ENCODE results near the gene CNTNAP5.

The CNTNAP5 gene

DNA sequence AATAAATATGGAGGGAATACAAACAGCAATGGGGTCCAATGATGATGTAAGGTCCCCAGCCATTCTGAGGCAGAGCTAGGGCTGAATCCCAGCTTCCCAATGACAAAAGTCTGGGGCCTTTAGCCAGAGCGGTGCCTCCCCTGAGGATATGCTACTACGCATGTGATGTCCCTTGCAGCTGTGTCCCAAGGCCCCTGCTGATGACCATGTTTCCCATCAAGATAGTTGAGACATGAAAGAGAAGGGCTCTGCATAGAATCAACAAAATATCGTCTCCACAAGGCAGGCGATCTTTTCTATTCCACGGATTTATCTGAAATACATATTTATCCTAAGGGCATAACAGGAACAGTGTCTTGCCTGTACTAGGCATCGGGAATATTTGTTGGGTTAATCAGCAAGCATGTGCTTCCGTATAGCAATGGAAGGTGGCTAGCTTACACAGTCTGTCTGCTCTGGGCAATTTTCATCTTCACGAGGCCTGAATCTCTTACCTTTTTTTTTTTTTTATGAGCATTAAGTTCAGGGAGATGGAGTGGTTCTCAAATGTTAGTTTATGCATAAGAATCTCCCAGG lies 284.6 kb downstream of the CNTNAP5 start:
- Histone ChIP-seq H3K9me3 (ENCODE audit: control insufficient read depth, low read length) (no peaks in the 10 kb centered on the region), H3K4me3 (ENCODE audit: insufficient read depth, low read depth, low read length, poor library complexity, severe bottlenecking) (no peak overlapping the region), H3K27ac (ENCODE audit: insufficient read depth, low read length, poor library complexity, severe bottlenecking) (no peak overlapping the region), H3K36me3 (ENCODE audit: control insufficient read depth, insufficient read depth, low read length) (no peaks in the 10 kb centered on the region), H3K4me1 (ENCODE audit: control insufficient read depth, insufficient read depth, low read length, poor library complexity, severe bottlenecking) (no peaks in the 10 kb centered on the region), H3K27me3 (replicated peaks; ENCODE audit: control insufficient read depth, insufficient read depth, low read length, poor library complexity, severe bottlenecking) (no peaks in the 10 kb centered on the region)
- no peak for DNase-seq

DNA sequence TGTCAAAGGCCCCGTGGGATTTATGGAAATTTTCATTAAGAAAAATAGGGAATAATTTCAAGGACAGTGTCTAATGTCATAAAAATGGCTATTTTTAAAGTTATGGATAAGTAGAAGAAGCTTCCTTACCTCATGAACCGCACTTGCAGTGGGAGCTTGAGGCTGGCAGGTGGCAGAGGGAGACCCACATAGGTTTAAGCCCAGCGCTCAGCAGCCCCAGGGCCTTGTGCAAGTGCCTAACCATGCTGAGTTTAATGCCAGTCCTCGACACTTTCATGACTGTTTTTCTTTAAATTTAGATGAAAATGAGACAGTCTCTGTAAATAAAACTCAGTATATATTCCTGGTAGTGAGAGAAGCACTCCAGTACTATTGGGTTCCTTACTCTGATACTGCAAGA lies 285.6 kb downstream of the CNTNAP5 start:
- no peak overlapping the region for H3K27ac ChIP-seq (ENCODE audit: insufficient read depth, low read length, poor library complexity, severe bottlenecking)
- no peak for DNase-seq
- no peaks in the 10 kb centered on the region for H3K36me3 ChIP-seq (ENCODE audit: control insufficient read depth, insufficient read depth, low read length)
- no peaks in the 10 kb centered on the region for H3K4me1 ChIP-seq (ENCODE audit: control insufficient read depth, insufficient read depth, low read length, poor library complexity, severe bottlenecking)
- no peaks in the 10 kb centered on the region for H3K9me3 ChIP-seq (ENCODE audit: control insufficient read depth, low read length)
- H3K27me3 ChIP-seq (replicated peaks; ENCODE audit: control insufficient read depth, insufficient read depth, low read length, poor library complexity, severe bottlenecking), result no peaks in the 10 kb centered on the region
- no peak overlapping the region for H3K4me3 ChIP-seq (ENCODE audit: insufficient read depth, low read depth, low read length, poor library complexity, severe bottlenecking)

DNA sequence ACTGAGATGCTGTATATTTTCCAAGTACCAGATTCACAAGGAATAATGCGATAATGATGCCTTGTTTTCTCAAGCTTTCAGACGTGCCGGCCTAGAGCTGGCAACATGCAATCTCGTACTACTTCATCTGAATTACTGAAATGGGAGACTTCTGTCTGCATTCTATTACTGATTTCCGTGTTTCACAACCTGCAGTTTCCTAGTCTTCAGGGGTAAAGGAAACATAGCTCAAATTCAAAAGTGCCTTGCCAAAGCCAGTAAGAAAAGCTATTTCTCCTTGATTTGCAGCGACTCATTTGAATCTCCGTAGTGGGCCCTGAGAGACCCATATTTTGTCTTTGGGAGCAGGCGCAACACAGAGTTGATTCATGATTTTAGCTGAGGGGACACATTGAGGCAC lies 289.0 kb downstream of the CNTNAP5 start:
- no peaks in the 10 kb centered on the region for H3K9me3 ChIP-seq (ENCODE audit: control insufficient read depth, low read length)
- no peaks in the 10 kb centered on the region for H3K27me3 ChIP-seq (replicated peaks; ENCODE audit: control insufficient read depth, insufficient read depth, low read length, poor library complexity, severe bottlenecking)
- no peak for DNase-seq
- no peak overlapping the region for H3K4me3 ChIP-seq (ENCODE audit: insufficient read depth, low read depth, low read length, poor library complexity, severe bottlenecking)
- H3K4me1 ChIP-seq (ENCODE audit: control insufficient read depth, insufficient read depth, low read length, poor library complexity, severe bottlenecking), result no peaks in the 10 kb centered on the region
- no peak overlapping the region for H3K27ac ChIP-seq (ENCODE audit: insufficient read depth, low read length, poor library complexity, severe bottlenecking)
- H3K36me3 ChIP-seq (ENCODE audit: control insufficient read depth, insufficient read depth, low read length), result no peaks in the 10 kb centered on the region

DNA sequence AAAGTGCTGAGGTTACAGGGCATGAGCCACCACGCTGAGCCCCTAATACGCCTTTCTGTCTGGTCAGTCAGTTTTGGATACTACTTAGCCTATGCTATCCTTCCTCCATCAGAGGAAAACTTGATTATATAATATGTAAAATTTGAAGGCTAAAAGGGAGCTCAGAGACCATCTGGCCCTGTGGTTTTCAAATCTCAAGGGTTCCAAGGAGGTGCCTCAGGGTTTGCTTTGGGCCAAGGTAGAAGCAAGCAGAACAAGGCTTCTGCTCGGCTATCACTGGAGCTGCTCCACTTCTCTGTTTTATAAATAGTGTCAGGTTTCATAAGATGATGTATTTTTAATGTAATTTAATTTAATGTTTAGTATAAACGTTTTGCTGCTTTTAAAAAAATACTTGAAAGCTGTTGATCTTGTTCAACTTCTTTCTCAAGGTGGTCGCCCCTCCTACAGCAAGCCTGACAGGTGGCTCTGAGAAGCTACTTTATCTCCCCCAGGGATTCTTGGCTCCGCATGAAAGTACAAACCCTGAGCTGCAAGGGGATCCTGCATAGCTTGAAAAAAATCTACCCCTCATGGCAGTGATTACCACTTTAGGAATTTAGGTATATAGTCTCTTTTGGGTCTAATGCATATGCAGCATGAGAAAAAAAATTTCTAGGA lies 290.3 kb downstream of the CNTNAP5 start:
- Histone ChIP-seq H3K4me1 (ENCODE audit: control insufficient read depth, insufficient read depth, low read length, poor library complexity, severe bottlenecking) (no peaks in the 10 kb centered on the region), H3K9me3 (ENCODE audit: control insufficient read depth, low read length) (no peaks in the 10 kb centered on the region), H3K36me3 (ENCODE audit: control insufficient read depth, insufficient read depth, low read length) (no peaks in the 10 kb centered on the region), H3K27ac (ENCODE audit: insufficient read depth, low read length, poor library complexity, severe bottlenecking) (no peak overlapping the region), H3K4me3 (ENCODE audit: insufficient read depth, low read depth, low read length, poor library complexity, severe bottlenecking) (no peak overlapping the region), H3K27me3 (replicated peaks; ENCODE audit: control insufficient read depth, insufficient read depth, low read length, poor library complexity, severe bottlenecking) (no peaks in the 10 kb centered on the region)
- DNase-seq, result no peak

DNA sequence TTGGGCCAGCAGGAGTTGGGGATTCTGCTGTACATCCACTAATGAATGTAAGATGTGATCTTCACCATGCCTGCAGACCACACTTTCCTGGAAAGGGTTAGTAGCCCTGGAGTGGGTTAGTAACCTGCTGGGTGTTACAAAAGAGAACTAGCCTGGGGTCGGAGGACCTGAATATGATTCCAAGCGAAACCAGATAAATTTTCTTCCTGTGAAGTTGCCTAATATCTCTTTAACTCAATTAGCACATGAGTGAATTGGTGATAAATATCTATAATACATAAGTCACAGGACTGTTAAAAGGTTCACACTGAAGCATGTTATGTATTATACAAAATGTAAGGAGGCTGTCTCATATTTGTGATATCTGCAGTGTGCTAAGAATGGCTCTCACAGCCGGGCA lies 291.0 kb downstream of the CNTNAP5 start:
- Histone ChIP-seq H3K27me3 (replicated peaks; ENCODE audit: control insufficient read depth, insufficient read depth, low read length, poor library complexity, severe bottlenecking) (no peaks in the 10 kb centered on the region), H3K36me3 (ENCODE audit: control insufficient read depth, insufficient read depth, low read length) (no peaks in the 10 kb centered on the region), H3K27ac (ENCODE audit: insufficient read depth, low read length, poor library complexity, severe bottlenecking) (no peak overlapping the region), H3K4me1 (ENCODE audit: control insufficient read depth, insufficient read depth, low read length, poor library complexity, severe bottlenecking) (no peaks in the 10 kb centered on the region), H3K9me3 (ENCODE audit: control insufficient read depth, low read length) (no peaks in the 10 kb centered on the region), H3K4me3 (ENCODE audit: insufficient read depth, low read depth, low read length, poor library complexity, severe bottlenecking) (no peak overlapping the region)
- no peak for DNase-seq

DNA sequence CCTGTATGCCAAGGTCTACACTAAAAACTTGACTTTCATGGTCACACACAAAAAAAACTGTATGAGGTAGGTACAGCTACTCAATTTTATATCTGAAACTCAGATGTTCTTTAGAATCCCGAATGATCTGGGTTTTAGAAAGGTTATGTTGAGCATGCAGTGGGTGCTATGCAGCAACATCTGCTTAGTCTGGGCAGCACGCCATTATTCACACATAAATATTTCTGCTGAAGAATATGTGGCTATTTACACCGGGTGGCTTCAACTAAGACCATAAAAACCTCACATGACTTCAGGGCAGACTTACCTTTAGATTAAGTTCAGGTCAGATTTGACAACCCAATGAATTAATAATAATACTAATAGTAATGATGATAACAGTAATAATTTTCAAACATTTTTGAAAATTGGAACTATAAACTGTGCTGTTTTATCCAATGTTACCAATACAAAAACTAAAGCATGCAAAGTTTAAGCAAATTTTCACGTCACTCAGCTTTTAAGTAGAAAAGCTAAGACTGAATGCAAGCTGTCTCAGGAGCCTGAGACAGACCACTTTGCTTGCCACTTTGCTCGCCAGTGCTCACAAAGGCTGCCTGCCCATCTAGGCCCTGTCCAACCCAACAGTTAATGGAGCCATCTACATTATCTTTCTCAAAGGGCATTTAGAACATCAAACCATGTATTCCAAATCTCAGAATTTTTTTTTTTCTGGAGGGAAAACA lies 292.0 kb downstream of the CNTNAP5 start:
- Histone ChIP-seq H3K4me3 (ENCODE audit: insufficient read depth, low read depth, low read length, poor library complexity, severe bottlenecking) (no peak overlapping the region), H3K4me1 (ENCODE audit: control insufficient read depth, insufficient read depth, low read length, poor library complexity, severe bottlenecking) (no peaks in the 10 kb centered on the region), H3K9me3 (ENCODE audit: control insufficient read depth, low read length) (no peaks in the 10 kb centered on the region), H3K27me3 (replicated peaks; ENCODE audit: control insufficient read depth, insufficient read depth, low read length, poor library complexity, severe bottlenecking) (no peaks in the 10 kb centered on the region), H3K27ac (ENCODE audit: insufficient read depth, low read length, poor library complexity, severe bottlenecking) (no peak overlapping the region), H3K36me3 (ENCODE audit: control insufficient read depth, insufficient read depth, low read length) (no peaks in the 10 kb centered on the region)
- DNase-seq, result no peak

DNA sequence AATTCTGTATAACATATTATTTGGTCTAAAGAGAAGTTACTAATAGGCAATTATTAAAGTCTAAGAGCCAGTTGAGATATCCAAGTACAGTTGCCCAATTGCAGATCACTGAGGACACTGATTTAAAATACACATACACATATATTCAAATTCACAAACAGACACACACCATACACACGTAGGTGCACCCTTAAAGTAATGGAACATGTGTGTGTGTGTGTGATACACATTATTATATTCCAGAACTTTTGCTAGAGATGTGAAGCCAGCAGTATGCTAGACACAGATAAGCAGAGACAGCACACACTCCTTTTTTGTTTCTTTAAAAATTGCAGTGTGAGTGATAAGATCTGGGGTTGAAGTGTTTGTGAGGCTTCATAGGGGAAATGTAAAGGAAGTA lies 292.5 kb downstream of the CNTNAP5 start:
- Histone ChIP-seq H3K4me3 (ENCODE audit: insufficient read depth, low read depth, low read length, poor library complexity, severe bottlenecking) (no peak overlapping the region), H3K27ac (ENCODE audit: insufficient read depth, low read length, poor library complexity, severe bottlenecking) (no peak overlapping the region), H3K4me1 (ENCODE audit: control insufficient read depth, insufficient read depth, low read length, poor library complexity, severe bottlenecking) (no peaks in the 10 kb centered on the region), H3K36me3 (ENCODE audit: control insufficient read depth, insufficient read depth, low read length) (no peaks in the 10 kb centered on the region), H3K9me3 (ENCODE audit: control insufficient read depth, low read length) (no peaks in the 10 kb centered on the region), H3K27me3 (replicated peaks; ENCODE audit: control insufficient read depth, insufficient read depth, low read length, poor library complexity, severe bottlenecking) (no peaks in the 10 kb centered on the region)
- no peak for DNase-seq

DNA sequence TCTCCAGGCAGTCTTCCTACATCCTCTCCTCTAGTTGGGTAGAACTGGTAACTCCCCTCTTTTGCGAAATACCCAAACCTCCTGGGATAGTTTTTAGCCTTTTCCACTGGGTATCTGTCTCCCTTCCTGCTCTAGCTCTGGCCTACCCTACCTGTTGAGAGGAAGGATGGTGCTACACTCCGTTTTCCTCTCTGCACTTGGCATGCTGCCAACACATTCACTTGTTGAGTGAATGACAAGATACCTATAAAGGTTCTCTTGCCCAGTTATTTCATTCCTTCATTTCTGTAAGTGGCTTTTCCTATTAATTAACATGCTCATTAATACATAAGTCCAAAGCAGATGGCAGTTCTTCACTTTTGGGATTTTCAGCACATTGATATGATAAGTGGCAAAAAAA lies 293.8 kb downstream of the CNTNAP5 start:
- Histone ChIP-seq H3K27ac (ENCODE audit: insufficient read depth, low read length, poor library complexity, severe bottlenecking) (no peak overlapping the region), H3K4me1 (ENCODE audit: control insufficient read depth, insufficient read depth, low read length, poor library complexity, severe bottlenecking) (no peaks in the 10 kb centered on the region), H3K4me3 (ENCODE audit: insufficient read depth, low read depth, low read length, poor library complexity, severe bottlenecking) (no peak overlapping the region), H3K36me3 (ENCODE audit: control insufficient read depth, insufficient read depth, low read length) (no peaks in the 10 kb centered on the region), H3K9me3 (ENCODE audit: control insufficient read depth, low read length) (no peaks in the 10 kb centered on the region), H3K27me3 (replicated peaks; ENCODE audit: control insufficient read depth, insufficient read depth, low read length, poor library complexity, severe bottlenecking) (no peaks in the 10 kb centered on the region)
- DNase-seq, result no peak

DNA sequence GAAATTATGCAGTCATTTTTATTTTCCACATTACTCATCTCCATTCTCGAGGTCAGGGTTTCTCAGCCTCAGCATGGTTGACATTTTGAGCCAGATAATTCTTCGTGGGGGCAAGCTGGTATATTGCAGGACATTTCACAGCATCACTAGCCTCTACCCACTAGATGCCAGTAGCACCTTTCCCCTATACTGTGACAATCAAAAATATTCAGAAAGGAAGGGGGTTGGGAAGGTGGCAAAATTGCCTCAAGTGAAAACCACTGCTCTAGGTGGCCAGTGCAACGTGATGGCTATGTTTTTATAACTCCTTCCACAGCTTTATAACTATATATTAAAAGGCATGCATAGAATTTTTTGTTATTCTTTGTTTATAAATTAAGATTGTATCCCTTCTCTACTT lies 294.5 kb downstream of the CNTNAP5 start:
- H3K27me3 ChIP-seq (replicated peaks; ENCODE audit: control insufficient read depth, insufficient read depth, low read length, poor library complexity, severe bottlenecking), result no peaks in the 10 kb centered on the region
- no peak overlapping the region for H3K27ac ChIP-seq (ENCODE audit: insufficient read depth, low read length, poor library complexity, severe bottlenecking)
- no peaks in the 10 kb centered on the region for H3K4me1 ChIP-seq (ENCODE audit: control insufficient read depth, insufficient read depth, low read length, poor library complexity, severe bottlenecking)
- DNase-seq, result no peak
- H3K4me3 ChIP-seq (ENCODE audit: insufficient read depth, low read depth, low read length, poor library complexity, severe bottlenecking), result no peak overlapping the region
- H3K36me3 ChIP-seq (ENCODE audit: control insufficient read depth, insufficient read depth, low read length), result no peaks in the 10 kb centered on the region
- H3K9me3 ChIP-seq (ENCODE audit: control insufficient read depth, low read length), result no peaks in the 10 kb centered on the region

DNA sequence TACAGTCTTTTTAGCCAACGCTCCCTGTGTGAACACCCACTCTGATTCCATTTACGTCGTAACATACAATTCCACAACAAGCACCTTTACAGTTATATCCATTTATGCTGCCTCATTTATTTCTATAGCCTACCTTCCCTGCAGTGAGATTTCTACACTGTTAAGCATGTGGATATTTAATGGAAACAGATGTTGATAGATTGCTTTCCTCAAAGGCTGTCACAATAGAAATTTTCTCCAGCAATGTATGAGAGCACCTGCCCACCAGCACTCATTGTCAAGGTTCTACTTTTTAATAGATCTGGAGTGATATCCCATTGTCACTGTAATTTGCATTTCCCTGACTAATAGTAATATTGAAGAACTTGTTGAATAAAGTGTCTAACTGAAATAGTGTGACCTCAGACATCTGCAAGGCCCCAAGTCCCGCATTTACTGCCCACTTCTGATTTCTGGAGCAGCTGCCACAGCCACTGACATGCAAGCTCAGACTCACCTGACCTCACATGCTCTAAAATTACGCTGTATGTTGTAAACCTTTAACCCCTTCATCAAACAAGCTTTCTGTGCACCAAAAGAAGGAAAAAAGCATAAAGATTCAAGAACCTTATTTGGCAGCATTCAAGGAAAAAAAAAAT lies 295.1 kb downstream of the CNTNAP5 start:
- Histone ChIP-seq H3K4me1 (ENCODE audit: control insufficient read depth, insufficient read depth, low read length, poor library complexity, severe bottlenecking) (no peaks in the 10 kb centered on the region), H3K36me3 (ENCODE audit: control insufficient read depth, insufficient read depth, low read length) (no peaks in the 10 kb centered on the region), H3K27ac (ENCODE audit: insufficient read depth, low read length, poor library complexity, severe bottlenecking) (no peak overlapping the region), H3K27me3 (replicated peaks; ENCODE audit: control insufficient read depth, insufficient read depth, low read length, poor library complexity, severe bottlenecking) (no peaks in the 10 kb centered on the region), H3K4me3 (ENCODE audit: insufficient read depth, low read depth, low read length, poor library complexity, severe bottlenecking) (no peak overlapping the region), H3K9me3 (ENCODE audit: control insufficient read depth, low read length) (no peaks in the 10 kb centered on the region)
- DNase-seq, result no peak
